Measurements from ENCODE around the gene RCCD1. TPM values are rescaled to one million over a fixed set of nuclear protein-coding genes. Genes with fewer than 3 reads are reported as not detected.
A peak's percentile ranks its signal among the peaks of the same experiment; 100 is the strongest.

Gene RCCD1
- total and polyA plus RNA-seq, 9 of the 15 experiments (the other 6 are each of a cell fraction or from before 2014, with no cell fraction given): 11.1 to 51.4 (median 24.7) TPM

DNA sequence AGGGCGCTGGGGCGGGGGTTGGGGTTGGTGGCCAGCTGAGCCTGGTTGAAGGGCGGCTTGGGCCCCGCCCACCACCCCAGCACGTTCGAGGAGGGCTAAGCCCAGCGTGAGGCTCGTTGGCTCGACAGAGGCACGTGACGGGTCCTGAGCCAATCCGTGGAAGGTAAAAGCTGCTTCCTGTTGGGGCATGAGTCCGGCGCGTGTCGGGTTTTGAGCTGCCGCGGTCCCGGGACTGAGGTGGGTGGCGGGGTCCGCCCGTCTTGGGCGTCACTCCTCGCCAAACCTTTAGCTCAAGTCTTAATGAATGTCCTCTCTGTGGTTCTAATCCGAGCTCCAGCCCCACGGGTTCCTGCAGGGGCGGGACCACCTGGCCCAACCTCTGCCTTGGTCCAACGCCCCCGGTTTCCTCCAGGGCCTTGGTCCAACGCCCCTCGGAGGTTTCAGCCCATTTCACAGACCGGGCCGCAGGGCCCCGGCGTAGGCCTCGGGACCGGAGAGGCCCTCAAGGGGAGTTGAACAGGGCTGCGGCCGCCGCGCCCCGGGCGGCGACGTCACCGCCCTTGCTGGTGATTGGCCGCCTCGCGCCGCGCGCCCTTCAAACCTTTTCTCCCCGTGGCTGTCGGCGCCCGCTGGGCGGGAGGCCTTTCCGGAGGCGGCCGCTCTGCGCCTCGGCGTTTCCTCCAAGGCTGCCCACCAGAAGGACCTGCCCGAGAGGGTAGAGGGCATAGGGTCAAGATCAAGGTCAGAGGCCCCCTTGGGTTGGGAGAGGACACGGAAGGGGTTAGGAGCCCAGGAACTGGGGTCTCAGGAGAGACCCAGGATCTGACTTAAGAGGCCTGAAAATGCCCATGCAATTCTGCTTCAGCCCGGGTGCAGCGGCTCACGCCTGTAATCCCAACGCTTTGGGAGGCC lies at the start of gene RCCD1 (continued):
- no peak for TF ChIP-seq TCF7 (IDR thresholded peaks at IDR 0.05; ENCODE audit: borderline replicate concordance)
- TF ChIP-seq SMAD4 (CRISPR knock-in tag; conservative IDR thresholded peaks at IDR 0.05): peak; percentile 90
- TF ChIP-seq CTBP1 (IDR thresholded peaks at IDR 0.05; ENCODE audit: borderline replicate concordance): peak; percentile 69; the same call in 1 of the 2 replicates
- peak; percentile 39 for TF ChIP-seq NCOR1 (IDR thresholded peaks at IDR 0.05)
- TF ChIP-seq NRF1 (conservative IDR thresholded peaks at IDR 0.05 in 1 of 2, IDR thresholded peaks at IDR 0.05 in 1 of 2): peak; percentile 43 to 58
- TF ChIP-seq, protein P1, sequence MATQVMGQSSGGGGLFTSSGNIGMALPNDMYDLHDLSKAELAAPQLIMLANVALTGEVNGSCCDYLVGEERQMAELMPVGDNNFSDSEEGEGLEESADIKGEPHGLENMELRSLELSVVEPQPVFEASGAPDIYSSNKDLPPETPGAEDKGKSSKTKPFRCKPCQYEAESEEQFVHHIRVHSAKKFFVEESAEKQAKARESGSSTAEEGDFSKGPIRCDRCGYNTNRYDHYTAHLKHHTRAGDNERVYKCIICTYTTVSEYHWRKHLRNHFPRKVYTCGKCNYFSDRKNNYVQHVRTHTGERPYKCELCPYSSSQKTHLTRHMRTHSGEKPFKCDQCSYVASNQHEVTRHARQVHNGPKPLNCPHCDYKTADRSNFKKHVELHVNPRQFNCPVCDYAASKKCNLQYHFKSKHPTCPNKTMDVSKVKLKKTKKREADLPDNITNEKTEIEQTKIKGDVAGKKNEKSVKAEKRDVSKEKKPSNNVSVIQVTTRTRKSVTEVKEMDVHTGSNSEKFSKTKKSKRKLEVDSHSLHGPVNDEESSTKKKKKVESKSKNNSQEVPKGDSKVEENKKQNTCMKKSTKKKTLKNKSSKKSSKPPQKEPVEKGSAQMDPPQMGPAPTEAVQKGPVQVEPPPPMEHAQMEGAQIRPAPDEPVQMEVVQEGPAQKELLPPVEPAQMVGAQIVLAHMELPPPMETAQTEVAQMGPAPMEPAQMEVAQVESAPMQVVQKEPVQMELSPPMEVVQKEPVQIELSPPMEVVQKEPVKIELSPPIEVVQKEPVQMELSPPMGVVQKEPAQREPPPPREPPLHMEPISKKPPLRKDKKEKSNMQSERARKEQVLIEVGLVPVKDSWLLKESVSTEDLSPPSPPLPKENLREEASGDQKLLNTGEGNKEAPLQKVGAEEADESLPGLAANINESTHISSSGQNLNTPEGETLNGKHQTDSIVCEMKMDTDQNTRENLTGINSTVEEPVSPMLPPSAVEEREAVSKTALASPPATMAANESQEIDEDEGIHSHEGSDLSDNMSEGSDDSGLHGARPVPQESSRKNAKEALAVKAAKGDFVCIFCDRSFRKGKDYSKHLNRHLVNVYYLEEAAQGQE (IDR thresholded peaks at IDR 0.05; ENCODE audit: borderline replicate concordance): peak; percentile 90
- TF ChIP-seq, protein P1 (CRISPR knock-in tag; IDR thresholded peaks at IDR 0.05; ENCODE audit: low read depth): peak; percentile 82
- TF ChIP-seq SMAD1 (IDR thresholded peaks at IDR 0.05; ENCODE audit: low read depth, low read length, partially characterized antibody): peak; percentile 50
- TF ChIP-seq PML (IDR thresholded peaks at IDR 0.05; ENCODE audit: low read length): peak; percentile 66; the same call in 1 of the 2 replicates
- TF ChIP-seq KDM4B (IDR thresholded peaks at IDR 0.05; ENCODE audit: borderline replicate concordance in 2 of 2, low read depth in 1 of 2): 0 out of 4 replicates have a peak, but pooled peaks of 1 of the 2 experiments have one; percentile 28
- TF ChIP-seq TAF15 (IDR thresholded peaks at IDR 0.05; ENCODE audit: low read depth, low read length): no peak
- TF ChIP-seq MAFF (IDR thresholded peaks at IDR 0.05; ENCODE audit: low read length): no peak
- no peak for TF ChIP-seq SLC30A9 (CRISPR knock-in tag; IDR thresholded peaks at IDR 0.05)
- no peak for TF ChIP-seq HLTF (IDR thresholded peaks at IDR 0.05)
- no peak for TF ChIP-seq NR2F6 (CRISPR knock-in tag; IDR thresholded peaks at IDR 0.05)
- TF ChIP-seq, protein P2, sequence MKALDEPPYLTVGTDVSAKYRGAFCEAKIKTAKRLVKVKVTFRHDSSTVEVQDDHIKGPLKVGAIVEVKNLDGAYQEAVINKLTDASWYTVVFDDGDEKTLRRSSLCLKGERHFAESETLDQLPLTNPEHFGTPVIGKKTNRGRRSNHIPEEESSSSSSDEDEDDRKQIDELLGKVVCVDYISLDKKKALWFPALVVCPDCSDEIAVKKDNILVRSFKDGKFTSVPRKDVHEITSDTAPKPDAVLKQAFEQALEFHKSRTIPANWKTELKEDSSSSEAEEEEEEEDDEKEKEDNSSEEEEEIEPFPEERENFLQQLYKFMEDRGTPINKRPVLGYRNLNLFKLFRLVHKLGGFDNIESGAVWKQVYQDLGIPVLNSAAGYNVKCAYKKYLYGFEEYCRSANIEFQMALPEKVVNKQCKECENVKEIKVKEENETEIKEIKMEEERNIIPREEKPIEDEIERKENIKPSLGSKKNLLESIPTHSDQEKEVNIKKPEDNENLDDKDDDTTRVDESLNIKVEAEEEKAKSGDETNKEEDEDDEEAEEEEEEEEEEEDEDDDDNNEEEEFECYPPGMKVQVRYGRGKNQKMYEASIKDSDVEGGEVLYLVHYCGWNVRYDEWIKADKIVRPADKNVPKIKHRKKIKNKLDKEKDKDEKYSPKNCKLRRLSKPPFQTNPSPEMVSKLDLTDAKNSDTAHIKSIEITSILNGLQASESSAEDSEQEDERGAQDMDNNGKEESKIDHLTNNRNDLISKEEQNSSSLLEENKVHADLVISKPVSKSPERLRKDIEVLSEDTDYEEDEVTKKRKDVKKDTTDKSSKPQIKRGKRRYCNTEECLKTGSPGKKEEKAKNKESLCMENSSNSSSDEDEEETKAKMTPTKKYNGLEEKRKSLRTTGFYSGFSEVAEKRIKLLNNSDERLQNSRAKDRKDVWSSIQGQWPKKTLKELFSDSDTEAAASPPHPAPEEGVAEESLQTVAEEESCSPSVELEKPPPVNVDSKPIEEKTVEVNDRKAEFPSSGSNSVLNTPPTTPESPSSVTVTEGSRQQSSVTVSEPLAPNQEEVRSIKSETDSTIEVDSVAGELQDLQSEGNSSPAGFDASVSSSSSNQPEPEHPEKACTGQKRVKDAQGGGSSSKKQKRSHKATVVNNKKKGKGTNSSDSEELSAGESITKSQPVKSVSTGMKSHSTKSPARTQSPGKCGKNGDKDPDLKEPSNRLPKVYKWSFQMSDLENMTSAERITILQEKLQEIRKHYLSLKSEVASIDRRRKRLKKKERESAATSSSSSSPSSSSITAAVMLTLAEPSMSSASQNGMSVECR (CRISPR knock-in tag; IDR thresholded peaks at IDR 0.05): peak; percentile 74

Data from K562 (cell line).